ENCODE results near the gene CFAP54.

Gene CFAP54

DNA sequence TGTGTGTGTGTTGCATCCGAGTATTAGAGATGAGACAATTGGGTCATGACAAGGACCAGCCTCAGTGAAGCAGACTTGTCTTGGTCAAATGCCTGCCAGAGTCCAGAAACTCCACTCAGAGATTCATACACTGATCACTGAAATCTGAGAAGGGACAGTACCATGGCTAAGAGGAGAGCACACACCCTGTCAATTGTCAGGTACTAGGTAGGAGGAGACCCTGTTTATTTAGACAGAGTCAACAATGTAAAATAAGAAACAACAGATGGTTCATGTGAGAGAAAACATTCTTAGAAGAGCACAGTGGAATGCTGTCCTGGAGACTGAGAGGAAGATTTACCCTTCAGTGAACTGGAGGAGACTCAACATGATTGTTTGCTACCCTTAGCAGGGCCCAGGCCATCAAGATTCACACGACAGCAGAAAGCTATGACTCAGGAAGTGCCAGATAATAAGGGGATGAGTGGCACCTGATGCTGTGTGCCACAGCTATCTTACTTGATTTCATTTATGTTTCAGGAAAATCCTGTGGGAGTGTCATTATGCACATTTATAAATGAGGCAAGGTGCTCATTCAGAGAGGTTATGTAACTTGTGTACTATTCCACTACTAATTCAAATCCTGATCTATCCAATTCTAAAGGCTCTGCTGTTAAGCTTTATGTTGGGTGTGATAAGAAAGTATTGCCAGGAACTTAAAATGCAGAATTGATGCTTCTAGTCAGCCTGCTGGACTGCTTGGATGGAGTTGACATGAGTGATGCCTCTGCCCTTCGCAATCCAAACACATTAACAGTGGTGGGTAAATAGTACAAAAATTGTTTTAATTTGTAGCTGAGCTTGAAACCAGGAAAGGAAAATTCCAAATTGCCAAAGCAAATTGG, 281.1 kb downstream of the CFAP54 start:
- peak; percentile 76 for DNase-seq

DNA sequence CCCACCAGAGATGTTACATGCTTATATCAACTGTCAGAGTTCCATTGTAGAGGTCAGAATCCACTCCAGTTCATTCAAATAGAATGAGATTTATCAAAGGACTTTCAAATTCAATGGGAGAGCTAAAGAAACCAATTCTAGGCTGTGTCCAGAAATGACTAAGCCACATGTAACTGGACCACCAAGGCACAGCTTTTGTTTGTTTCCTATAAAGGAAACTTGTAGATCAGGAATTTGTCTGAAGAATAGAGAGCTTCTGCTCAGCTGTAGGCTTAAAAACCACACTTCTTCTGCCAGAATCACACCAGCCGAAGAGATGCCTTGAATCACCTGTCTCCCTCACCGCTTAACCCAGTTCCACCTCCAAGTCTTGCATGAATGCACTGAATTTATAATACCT, 283.7 kb downstream of the CFAP54 start:
- no peak for DNase-seq

GRCh38 chr12:96774496-96775256, 285.3 kb downstream of the CFAP54 start:
- DNase-seq = no peak

- no peak for DNase-seq
These were observed 287.5 kb downstream of the CFAP54 start for GRCh38 chr12:96776908-96777307.

DNA sequence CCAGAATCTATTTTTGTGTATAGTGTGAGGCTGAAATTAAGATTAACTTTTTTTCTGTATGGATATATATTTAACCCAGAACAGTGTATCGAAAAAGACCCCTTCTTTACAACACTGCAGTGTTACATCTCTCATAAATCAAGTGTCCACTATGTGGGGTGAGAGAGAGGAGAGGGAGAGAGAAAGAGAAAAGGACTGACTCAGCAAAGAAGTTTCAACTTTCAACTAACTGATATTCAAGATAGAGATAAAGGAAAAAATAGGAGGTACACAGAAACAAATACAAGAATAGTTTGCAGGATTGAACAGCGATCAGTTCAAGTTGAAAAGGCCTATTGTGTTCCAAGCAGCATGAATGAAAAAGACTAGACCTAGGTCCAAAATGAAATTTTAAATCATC, 291.0 kb downstream of the CFAP54 start:
- no peak for DNase-seq

- no peak for DNase-seq
These were observed 297.4 kb downstream of the CFAP54 start for GRCh38 chr12:96786791-96787190.

GRCh38 chr12:96803969-96804368, 314.6 kb downstream of the CFAP54 start:
- no peak for DNase-seq

DNA sequence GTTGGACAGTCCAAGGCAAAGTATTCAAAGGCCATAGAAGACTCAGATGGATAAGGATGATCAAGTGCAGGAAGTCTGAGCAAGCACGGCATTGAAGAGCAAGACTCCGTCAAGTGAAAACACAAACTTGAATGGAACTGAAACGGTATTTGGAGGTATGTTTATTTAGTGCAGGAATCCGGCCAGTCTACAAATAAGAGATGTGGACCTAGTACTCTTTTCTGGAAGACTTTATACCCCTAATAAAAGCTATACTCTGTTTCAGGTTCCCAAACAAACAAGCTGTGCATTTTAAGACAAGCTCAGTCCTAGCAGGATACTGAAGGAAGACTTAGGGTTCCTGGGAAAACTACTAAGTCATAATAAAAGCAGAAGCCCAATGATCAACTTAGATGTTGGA, 316.9 kb downstream of the CFAP54 start:
- no peak for DNase-seq

DNA sequence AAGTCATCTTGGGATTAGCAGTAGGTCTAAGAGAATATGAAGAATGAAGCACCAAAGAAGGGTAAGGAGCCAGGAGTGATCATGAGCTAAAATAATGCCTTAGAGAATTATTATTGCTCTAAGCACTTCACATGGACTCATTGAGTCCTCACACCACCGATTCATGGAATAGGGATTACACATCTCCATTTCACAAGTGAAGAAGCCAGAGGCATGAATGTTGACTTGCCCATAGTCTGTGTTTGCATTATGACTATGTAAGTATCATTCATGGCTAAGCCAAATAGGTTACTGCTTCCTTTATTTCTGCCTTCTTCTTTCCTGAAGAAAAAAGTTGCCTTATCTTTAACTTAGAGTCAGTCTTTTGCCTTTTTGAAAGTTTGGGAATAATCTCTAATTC, 318.4 kb downstream of the CFAP54 start:
- no peak for DNase-seq

- no peak for DNase-seq
These were observed 319.2 kb downstream of the CFAP54 start for GRCh38 chr12:96808587-96808986.

DNA sequence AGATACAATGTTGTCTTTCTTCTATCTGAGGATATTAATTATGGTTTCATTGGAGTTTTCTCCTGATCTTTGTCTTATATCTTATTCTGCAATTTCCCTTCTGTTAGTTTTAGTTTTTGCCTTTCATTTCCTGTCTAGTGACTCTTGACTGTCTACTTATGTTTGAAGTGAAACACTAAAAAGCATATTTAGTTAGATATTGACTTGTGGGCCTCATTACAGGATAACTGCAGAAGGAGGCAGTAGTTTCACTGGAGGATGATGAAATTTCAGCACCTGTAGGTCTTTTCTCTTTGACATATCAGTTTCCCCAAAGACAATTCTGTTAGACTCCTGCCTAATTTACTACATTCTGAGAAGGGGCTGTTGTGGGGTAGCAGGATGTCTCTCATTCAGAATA, 320.1 kb downstream of the CFAP54 start:
- no peak for DNase-seq

- DNase-seq = no peak
These were observed 320.7 kb downstream of the CFAP54 start for GRCh38 chr12:96810057-96810456.

DNA sequence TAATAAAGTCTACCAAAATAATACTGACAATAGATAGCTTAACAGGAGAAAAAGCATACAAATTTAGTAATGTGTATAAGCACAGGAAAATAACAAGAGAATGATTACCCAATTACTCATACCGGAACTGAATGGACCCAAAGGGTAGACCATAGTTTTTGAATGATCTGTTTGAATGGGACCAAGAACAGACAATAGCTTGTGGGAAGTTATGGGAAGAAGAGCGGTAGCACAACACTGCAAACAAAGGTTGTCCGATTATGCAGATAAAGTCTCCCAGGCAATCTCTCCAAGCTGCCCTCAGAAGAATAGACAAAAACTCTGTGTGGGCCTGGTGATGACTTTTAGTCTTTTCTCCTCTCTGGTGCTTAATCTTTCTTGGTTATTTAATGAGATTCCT, 321.1 kb downstream of the CFAP54 start:
- no peak for DNase-seq

DNA sequence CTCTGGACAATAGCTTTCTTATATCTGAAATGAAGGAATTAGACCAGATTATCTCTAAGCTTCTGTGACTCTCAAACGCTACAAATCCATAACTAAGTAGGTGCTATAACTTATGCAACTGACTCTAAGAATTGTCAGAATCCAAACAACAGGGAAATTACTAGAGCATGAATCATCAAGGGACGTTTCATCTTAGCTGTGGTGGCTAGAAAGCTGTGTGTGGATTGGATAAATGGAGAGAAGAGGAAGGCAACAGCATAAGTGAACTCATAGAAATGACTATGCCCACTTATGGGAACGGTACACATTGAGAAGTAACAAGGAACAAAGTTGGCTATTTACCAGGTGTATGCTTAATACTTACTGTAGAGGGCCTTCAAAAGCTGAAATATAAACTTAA, 321.7 kb downstream of the CFAP54 start:
- no peak for DNase-seq

DNA sequence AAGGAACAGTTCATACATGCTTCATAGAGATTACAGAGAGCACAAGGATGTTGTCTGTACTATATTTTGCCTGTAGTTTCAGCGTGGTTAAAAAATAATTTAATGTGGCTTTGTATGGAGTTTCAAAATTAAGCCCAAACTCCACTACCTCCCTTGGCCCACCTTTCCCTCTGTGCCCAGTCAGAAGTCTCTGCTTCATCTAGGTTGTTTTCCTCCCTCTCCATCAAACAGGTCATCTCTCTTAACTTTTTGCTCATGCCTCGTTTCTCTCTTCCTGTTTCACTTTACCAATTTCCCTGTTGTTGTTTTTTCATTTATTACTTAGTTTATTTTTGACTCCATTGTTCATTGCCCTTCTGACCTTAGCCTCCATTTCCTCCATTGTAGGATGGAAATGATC, 322.8 kb downstream of the CFAP54 start:
- no peak for DNase-seq

DNA sequence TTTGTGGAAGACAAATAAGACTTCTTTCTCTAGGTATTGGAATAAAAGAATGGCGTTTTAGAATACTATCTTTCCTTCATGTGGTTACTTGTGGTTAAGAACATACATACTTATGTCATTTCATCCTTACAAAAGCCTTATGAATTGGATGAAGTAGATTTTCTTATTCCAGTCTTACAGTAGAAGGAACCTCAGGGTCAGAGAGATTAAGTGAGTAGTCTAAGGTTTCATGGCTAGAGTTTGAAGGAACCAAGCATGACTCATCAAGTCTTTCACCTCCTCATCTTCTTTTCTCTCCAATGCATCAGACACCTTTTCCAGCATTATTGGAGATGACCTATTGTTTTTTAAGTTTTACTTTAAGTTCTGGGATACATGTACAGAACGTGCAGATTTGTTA, 324.8 kb downstream of the CFAP54 start:
- no peak for DNase-seq

DNA sequence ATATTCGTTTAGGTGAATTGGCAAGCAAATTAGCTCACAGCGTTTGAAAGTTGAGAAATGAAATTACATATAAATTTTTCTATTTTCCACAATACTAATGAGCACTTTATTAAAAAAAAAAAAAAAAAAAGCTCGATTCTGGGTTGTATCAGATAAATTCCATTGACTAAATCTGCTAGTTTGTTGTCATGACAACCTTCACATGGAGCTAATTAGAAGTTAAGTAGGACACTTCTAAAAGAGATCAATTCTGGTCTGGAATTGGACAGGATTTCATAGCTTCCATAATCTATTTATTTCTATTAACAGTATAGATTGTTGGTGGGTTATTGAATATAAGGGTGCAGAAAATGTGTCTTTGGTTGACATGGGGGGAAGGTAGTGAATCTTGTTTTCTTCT, 332.2 kb downstream of the CFAP54 start:
- no peak for DNase-seq

DNA sequence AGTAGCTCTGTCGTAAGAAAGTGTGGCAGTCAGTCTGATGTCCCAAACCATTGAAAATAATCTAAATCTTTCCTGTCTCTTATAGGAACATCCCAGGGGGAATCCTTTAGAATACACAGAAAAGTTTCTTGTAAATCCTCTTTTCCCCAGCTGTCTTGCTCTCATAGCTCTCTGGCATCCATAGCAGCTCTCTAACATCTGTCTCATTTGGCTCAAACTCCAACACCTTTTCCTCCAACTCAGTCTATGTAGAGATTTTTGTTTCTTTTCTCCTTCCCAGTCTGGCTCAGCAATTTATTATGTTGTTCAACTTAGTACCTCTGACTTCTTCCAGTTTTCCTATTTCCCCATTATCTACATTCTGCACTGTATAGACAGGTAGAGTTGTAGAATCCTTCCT, 333.3 kb downstream of the CFAP54 start:
- no peak for DNase-seq

DNA sequence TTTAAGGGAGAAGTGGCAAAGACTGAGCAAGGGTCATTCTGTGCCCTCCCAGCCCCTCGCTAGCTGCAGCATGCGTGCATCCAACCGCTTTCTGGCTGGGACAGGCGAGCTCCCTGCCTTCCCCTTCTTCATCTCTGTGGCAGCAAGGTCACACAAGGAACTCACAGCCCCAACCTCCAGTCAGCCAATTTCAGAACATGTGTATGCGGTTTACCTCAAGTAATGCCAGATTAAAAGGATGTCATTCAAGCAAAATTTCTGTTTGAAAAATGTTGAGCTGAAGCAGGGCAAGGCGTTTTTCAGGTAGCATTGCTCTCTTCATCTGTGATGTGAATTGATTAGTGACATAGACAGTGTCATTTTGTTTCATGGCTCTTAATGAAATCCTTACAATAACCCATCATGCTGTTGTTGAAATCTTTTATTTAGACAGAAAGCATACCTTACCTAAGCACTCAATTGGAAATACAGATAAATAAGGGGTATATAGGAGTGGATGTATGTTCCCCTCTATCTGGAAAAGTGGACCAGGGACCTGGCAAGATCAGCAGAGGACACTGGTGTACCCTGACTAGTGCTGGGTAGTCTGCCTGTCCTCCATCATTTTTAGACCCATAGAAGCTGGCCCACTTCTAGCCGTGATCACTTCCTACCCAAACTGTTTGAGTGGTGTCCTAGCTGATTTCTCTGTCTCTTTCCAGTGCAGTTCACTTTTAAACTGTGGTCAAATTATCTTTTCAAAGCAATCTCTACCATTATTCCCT, 334.9 kb downstream of the CFAP54 start:
- DNase-seq = no peak

- DNase-seq = no peak
These were observed 335.5 kb downstream of the CFAP54 start for GRCh38 chr12:96824838-96825236.

- no peak for DNase-seq
These were observed 338.9 kb downstream of the CFAP54 start for GRCh38 chr12:96828169-96828789.

DNA sequence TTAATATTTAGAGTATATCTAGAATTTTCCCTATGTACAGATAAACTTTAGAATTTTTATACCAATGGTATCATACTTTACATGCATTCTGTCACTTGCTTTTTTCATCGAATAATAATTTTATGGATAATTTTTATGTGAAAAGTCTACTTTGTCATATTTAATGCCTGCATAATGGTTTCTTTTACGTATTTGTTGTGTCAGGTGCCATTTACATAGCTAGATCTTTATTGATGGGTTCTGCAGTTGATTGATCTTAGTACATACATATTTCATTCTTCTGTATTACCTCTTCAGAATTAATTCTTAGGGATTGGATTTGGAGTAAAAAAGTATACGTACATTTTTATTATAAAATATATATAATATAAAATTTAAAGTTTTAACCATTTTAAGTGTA, 340.0 kb downstream of the CFAP54 start:
- DNase-seq = no peak

DNA sequence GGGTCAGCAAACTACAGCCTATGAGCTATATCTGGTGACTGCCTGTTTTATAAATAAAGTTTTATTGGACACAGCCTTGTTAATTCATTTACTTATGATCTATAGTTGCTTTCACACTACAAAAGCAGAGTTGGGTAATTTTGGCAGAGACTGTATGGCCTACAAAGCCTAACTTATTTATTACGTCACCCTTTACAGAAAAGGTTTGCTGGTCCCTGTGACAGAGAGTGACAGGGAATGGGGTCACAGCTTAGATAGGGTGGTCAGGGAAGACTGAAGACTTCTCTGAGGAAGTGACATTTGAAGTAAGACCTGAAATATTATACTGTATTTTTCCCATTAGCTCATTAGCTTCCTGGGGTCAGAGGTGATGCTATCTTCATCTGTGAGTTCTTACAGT, 342.0 kb downstream of the CFAP54 start:
- no peak for DNase-seq
